ENCODE measurements around the gene BEGAIN. TPM values are rescaled to one million over a fixed set of nuclear protein-coding genes. Genes with fewer than 3 reads are reported as not detected.

BEGAIN gene
- total and polyA plus RNA-seq, 9 donors = 0.35 to 11.0 (median 4.6) TPM

- whole genome bisulfite sequencing, 3 donors = 17 to 29% (median 27%) methylated on average over 7 of the region's 7 CpGs
- no peaks in the 10 kb centered on the region for H3K27me3 ChIP-seq
- no peak overlapping the region for H3K27ac ChIP-seq
- H3K4me1 ChIP-seq (ENCODE audit: insufficient read depth) = peaks cover 6% of the 10 kb centered on the region
- intact Hi-C loops (cut with DNase I) = no loop called here
- DNase-seq = no peak
- TF ChIP-seq CTCF (IDR thresholded peaks at IDR 0.05) (no peak), EP300 (IDR thresholded peaks at IDR 0.05) (no peak), POLR2A (IDR thresholded peaks at IDR 0.05) (no peak)
- no peak overlapping the region for H3K4me3 ChIP-seq
- H3K9me3 ChIP-seq = no peaks in the 10 kb centered on the region
- no peaks in the 10 kb centered on the region for H3K36me3 ChIP-seq
Observed at GRCh38 chr14:100574642-100575031, 12.6 kb downstream of the BEGAIN start.

- Histone ChIP-seq H3K27ac (no peak overlapping the region), H3K36me3 (no peaks in the 10 kb centered on the region), H3K4me1 (ENCODE audit: insufficient read depth) (peaks cover 6% of the 10 kb centered on the region), H3K4me3 (no peak overlapping the region), H3K9me3 (no peaks in the 10 kb centered on the region), H3K27me3 (no peaks in the 10 kb centered on the region)
- TF ChIP-seq EP300 (IDR thresholded peaks at IDR 0.05) (no peak), POLR2A (IDR thresholded peaks at IDR 0.05) (no peak), CTCF (IDR thresholded peaks at IDR 0.05) (no peak)
- 50 to 54% (median 52%) methylated on average over 27 of the region's 27 CpGs for WGBS, 3 donors
- intact Hi-C loops (cut with DNase I) = no loop called here
- DNase-seq = peak in 1 of 5 donors; percentile 51
Observed at GRCh38 chr14:100573757-100574641, 13.2 kb downstream of the BEGAIN start.

GRCh38 chr14:100573002-100573756 lies 14.0 kb downstream of the BEGAIN start:
- no peaks in the 10 kb centered on the region for H3K36me3 ChIP-seq
- DNase-seq = no peak
- H3K27ac ChIP-seq = no peak overlapping the region
- H3K4me1 ChIP-seq (ENCODE audit: insufficient read depth) = peaks cover 6% of the 10 kb centered on the region
- TF ChIP-seq CTCF (IDR thresholded peaks at IDR 0.05) (no peak), EP300 (IDR thresholded peaks at IDR 0.05) (no peak), POLR2A (IDR thresholded peaks at IDR 0.05) (no peak)
- WGBS, 3 donors = 20 to 27% (median 26%) methylated on average over 11 to 18 of the region's 18 CpGs
- no peaks in the 10 kb centered on the region for H3K27me3 ChIP-seq
- H3K4me3 ChIP-seq = no peak overlapping the region
- no peaks in the 10 kb centered on the region for H3K9me3 ChIP-seq
- intact Hi-C loops (cut with DNase I) = no loop called here

GRCh38 chr14:100572543-100572942 lies 14.7 kb downstream of the BEGAIN start:
- H3K27me3 ChIP-seq = no peaks in the 10 kb centered on the region
- TF ChIP-seq CTCF (IDR thresholded peaks at IDR 0.05) = no peak
- no peak for TF ChIP-seq POLR2A (IDR thresholded peaks at IDR 0.05)
- TF ChIP-seq EP300 (IDR thresholded peaks at IDR 0.05) = no peak
- H3K9me3 ChIP-seq = no peaks in the 10 kb centered on the region
- WGBS, 3 donors = 69 to 81% (median 74%) methylated on average over 3 of the region's 3 CpGs
- peaks cover 6% of the 10 kb centered on the region for H3K4me1 ChIP-seq (ENCODE audit: insufficient read depth)
- no peak overlapping the region for H3K27ac ChIP-seq
- no peak overlapping the region for H3K4me3 ChIP-seq
- no peaks in the 10 kb centered on the region for H3K36me3 ChIP-seq
- intact Hi-C loops (cut with DNase I) = no loop called here
- DNase-seq = no peak

Measured in ovary (tissue), 9 donors.